Trophoblast cell (in vitro differentiated cells and primary cell): ENCODE data around the gene VPS26C.

Experiments used
- DNase-seq, 2 donors: peaks; one replicate each; pipeline ENCODE4 v3.0.0-alpha.2; 2016
- H2AFZ ChIP-seq: 2 replicates; pipeline ENCODE4 v1.6.1; 2013; ENCODE audit warnings: low read length, moderate library complexity, mild to moderate bottlenecking; ENCODE audit not compliant: insufficient read depth, poor library complexity
- H2AK5ac ChIP-seq: 2 replicates; pipeline ENCODE4 v1.6.1; 2013; ENCODE audit warnings: mild to moderate bottlenecking, low read length
- H2BK120ac ChIP-seq: 2 replicates; pipeline ENCODE4 v1.6.1; 2013; ENCODE audit warnings: low read length, mild to moderate bottlenecking, moderate library complexity; ENCODE audit not compliant: insufficient read depth, poor library complexity
- H2BK12ac ChIP-seq: 2 replicates; pipeline ENCODE4 v1.6.1; 2013; ENCODE audit warnings: mild to moderate bottlenecking, low read length, moderate library complexity
- H2BK5ac ChIP-seq: 2 replicates; pipeline ENCODE4 v1.6.1; 2013; ENCODE audit warnings: low read length, low read depth, moderate library complexity, mild to moderate bottlenecking; ENCODE audit not compliant: poor library complexity
- H3K14ac ChIP-seq: 2 replicates; pipeline ENCODE4 v1.6.1; 2013; ENCODE audit warnings: mild to moderate bottlenecking, low read length
- H3K18ac ChIP-seq: 2 replicates; pipeline ENCODE4 v1.6.1; 2013; ENCODE audit warnings: mild to moderate bottlenecking, low read length
- H3K23ac ChIP-seq: 2 replicates; pipeline ENCODE4 v1.6.1; 2013; ENCODE audit warnings: low read length
- H3K27ac ChIP-seq: 2 replicates; pipeline ENCODE4 v1.5.1; 2013; ENCODE audit warnings: low read depth, mild to moderate bottlenecking, inconsistent platforms, low read length, moderate library complexity
- H3K27me3 ChIP-seq: 2 replicates; pipeline ENCODE4 v1.6.1; 2013; ENCODE audit warnings: inconsistent platforms, mild to moderate bottlenecking, low read length, moderate library complexity; ENCODE audit not compliant: insufficient read depth
- H3K36me3 ChIP-seq, 2 experiments: 1 replicate in 1 of 2; 2 replicates in 1 of 2; pipeline ENCODE4 v1.6.1; 2013; ENCODE audit warnings: low read length in 2 of 2, mild to moderate bottlenecking in 2 of 2, moderate library complexity in 1 of 2; ENCODE audit not compliant: insufficient read depth in 2 of 2, control insufficient read depth in 1 of 2
- H3K4ac ChIP-seq: 2 replicates; pipeline ENCODE4 v1.6.1; 2013; ENCODE audit warnings: low read depth, mild to moderate bottlenecking, low read length, moderate library complexity
- H3K4me1 ChIP-seq, 2 experiments: 1 replicate in 1 of 2; 2 replicates in 1 of 2; pipeline ENCODE4 v1.6.1; 2013; ENCODE audit warnings: low read length in 2 of 2, mild to moderate bottlenecking in 2 of 2, moderate library complexity in 1 of 2; ENCODE audit not compliant: insufficient read depth in 2 of 2, control insufficient read depth in 1 of 2
- H3K4me2 ChIP-seq: 2 replicates; pipeline ENCODE4 v1.6.1; 2013; ENCODE audit warnings: inconsistent platforms, mild to moderate bottlenecking, low read length, moderate library complexity
- H3K4me3 ChIP-seq: 2 replicates; pipeline ENCODE4 v1.5.1; 2013; ENCODE audit warnings: mild to moderate bottlenecking, low read depth, low read length, inconsistent platforms
- H3K79me1 ChIP-seq: one replicate; pipeline ENCODE4 v1.6.1; 2013; ENCODE audit warnings: low read length
- H3K79me2 ChIP-seq: 2 replicates; pipeline ENCODE4 v1.6.1; 2013; ENCODE audit warnings: low read length, mild to moderate bottlenecking; ENCODE audit not compliant: control insufficient read depth, insufficient read depth, poor library complexity
- H3K9ac ChIP-seq: 2 replicates; pipeline ENCODE4 v1.6.1; 2013; ENCODE audit warnings: mild to moderate bottlenecking, low read length
- H3K9me3 ChIP-seq: 2 replicates; pipeline ENCODE4 v1.6.1; 2013; ENCODE audit warnings: low read depth, mild to moderate bottlenecking, control low read depth, inconsistent platforms, low read length; ENCODE audit not compliant: insufficient read depth
- H4K12ac ChIP-seq: 2 replicates; pipeline ENCODE4 v1.6.1; 2013; ENCODE audit warnings: low read depth, mild to moderate bottlenecking, low read length, moderate library complexity
- H4K8ac ChIP-seq: 2 replicates; pipeline ENCODE4 v1.6.1; 2013; ENCODE audit warnings: low read depth, mild to moderate bottlenecking, low read length, moderate library complexity
- H4K91ac ChIP-seq: one replicate; pipeline ENCODE4 v1.6.1; 2013; ENCODE audit warnings: low read depth, mild to moderate bottlenecking, low read length, moderate library complexity
- WGBS: extraction: QIAGEN DNeasy Blood & Tissue Kit; methylation state at CpG from one replicate; pipeline ENCODE4 v1.1.7; 2013; ENCODE audit warnings: missing lambda C conversion rate; ENCODE audit not compliant: insufficient read length, insufficient coverage; ENCODE audit errors: extremely low coverage; 5-methylcytosine and 5-hydroxymethylcytosine counted together

Gene VPS26C

DNA sequence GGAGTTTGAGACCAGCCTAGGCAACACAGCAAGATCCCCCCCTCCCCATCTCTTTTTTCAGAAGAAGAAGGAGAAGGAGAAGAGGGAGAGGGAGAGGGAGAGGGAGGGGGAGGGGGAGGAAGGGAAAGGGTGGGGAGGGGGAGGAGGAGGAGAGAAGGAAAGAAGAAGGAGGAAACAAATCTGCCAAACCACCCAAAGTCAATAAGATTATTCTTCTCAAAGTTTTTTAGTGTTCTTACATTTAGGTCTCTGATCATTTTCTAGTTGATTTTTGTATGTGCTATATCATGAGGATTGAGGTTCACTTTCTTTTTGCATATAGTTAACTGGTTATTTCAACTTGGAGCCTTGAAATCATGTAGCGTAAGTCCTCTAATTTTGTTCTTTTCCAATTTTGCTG lies 56.3 kb downstream of the VPS26C start:
- no peak overlapping the region for H4K8ac ChIP-seq
- H2AK5ac ChIP-seq: no peak overlapping the region
- no peak overlapping the region for H4K12ac ChIP-seq
- no peak overlapping the region for H2BK12ac ChIP-seq
- no peak overlapping the region for H3K18ac ChIP-seq
- H3K14ac ChIP-seq: no peak overlapping the region
- no CpG with 5 or more reads among the region's 1 CpG for WGBS
- peaks cover 4% of the 10 kb centered on the region for H3K9me3 ChIP-seq
- no peak overlapping the region for H3K27ac ChIP-seq
- no peaks in the 10 kb centered on the region for H3K36me3 ChIP-seq
- H3K4ac ChIP-seq: no peak overlapping the region
- H2AFZ ChIP-seq: no peak overlapping the region
- no peak overlapping the region for H3K23ac ChIP-seq
- no peak overlapping the region for H3K4me3 ChIP-seq
- DNase-seq: no peak
- H2BK5ac ChIP-seq: no peak overlapping the region
- H2BK120ac ChIP-seq: no peak overlapping the region
- H3K79me2 ChIP-seq: no peaks in the 10 kb centered on the region
- H3K4me1 ChIP-seq: peaks cover 0 to 3% of the 10 kb centered on the region in 2 experiments
- H4K91ac ChIP-seq: no peak overlapping the region
- H3K9ac ChIP-seq: no peak overlapping the region
- H3K4me2 ChIP-seq: no peak overlapping the region
- no peaks in the 10 kb centered on the region for H3K79me1 ChIP-seq
- H3K27me3 ChIP-seq: no peaks in the 10 kb centered on the region

DNA sequence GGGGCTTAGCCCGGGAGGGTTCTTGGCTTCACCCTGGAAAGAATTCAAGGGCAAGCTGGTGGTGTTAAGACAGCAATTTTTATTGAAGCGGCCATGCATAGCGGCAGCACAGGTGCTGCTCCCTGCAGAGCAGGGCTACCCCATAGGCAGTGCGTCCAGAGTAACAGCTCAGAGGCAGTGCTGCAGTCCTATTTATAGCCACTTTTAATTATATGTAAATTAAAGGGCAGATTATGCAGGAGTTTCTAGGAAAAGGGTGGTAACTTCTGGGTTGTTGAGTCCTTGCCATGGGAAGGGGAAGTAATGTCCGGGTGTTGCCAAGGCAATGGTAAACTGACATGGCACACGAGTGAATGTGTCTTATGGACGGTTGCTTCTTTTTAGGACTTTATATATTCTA lies 57.0 kb downstream of the VPS26C start:
- Histone ChIP-seq H3K79me1 (no peaks in the 10 kb centered on the region), H2BK5ac (no peak overlapping the region), H4K12ac (no peak overlapping the region), H3K18ac (no peak overlapping the region), H4K91ac (no peak overlapping the region), H3K4ac (no peak overlapping the region), H3K4me2 (no peak overlapping the region), H2AK5ac (no peak overlapping the region), H3K4me1 (peaks cover 0 to 3% of the 10 kb centered on the region in 2 experiments), H2BK120ac (no peak overlapping the region), H3K79me2 (no peaks in the 10 kb centered on the region), H3K9me3 (peaks cover 4% of the 10 kb centered on the region), H3K27me3 (no peaks in the 10 kb centered on the region), H3K36me3 (no peaks in the 10 kb centered on the region), H2AFZ (no peak overlapping the region), H3K27ac (no peak overlapping the region), H3K9ac (no peak overlapping the region), H4K8ac (no peak overlapping the region), H2BK12ac (no peak overlapping the region), H3K23ac (no peak overlapping the region), H3K14ac (no peak overlapping the region), H3K4me3 (no peak overlapping the region)
- no CpG with 5 or more reads among the region's 7 CpGs for WGBS
- no peak for DNase-seq

DNA sequence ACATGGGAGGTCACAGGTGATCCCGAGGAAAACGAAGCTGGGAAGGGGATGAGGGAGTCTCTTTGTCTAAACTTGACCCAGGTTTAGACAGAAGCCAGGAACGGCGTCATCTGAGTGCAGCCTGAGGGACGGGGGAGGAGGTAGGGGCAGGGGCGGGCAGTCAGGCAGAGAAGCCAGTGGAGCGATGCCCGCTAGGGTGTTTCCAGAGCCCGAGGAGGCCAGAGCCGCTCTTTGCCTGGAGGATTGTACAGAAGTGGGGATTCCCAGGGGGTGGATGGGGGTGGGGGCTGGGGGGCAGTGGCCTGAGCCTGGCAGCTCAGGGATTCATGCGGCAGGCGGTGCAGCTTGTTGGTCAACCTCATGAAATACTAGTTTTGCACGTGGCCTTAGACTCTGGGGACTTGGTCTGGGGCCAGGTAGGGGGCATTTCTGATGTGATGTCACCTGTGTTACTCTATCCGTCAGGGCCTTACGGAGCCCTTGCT lies 58.4 kb downstream of the VPS26C start:
- peaks cover 4% of the 10 kb centered on the region for H3K9me3 ChIP-seq
- H2BK12ac ChIP-seq: no peak overlapping the region
- no peak overlapping the region for H3K9ac ChIP-seq
- no peak overlapping the region for H3K4me3 ChIP-seq
- no peak overlapping the region for H3K14ac ChIP-seq
- H3K27ac ChIP-seq: no peak overlapping the region
- H3K4me1 ChIP-seq: peaks cover 0 to 3% of the 10 kb centered on the region in 2 experiments
- H3K36me3 ChIP-seq: no peaks in the 10 kb centered on the region
- no peak overlapping the region for H4K8ac ChIP-seq
- H2BK5ac ChIP-seq: no peak overlapping the region
- DNase-seq: no peak
- no peak overlapping the region for H2BK120ac ChIP-seq
- H3K18ac ChIP-seq: no peak overlapping the region
- H2AFZ ChIP-seq: no peak overlapping the region
- H2AK5ac ChIP-seq: no peak overlapping the region
- H3K4ac ChIP-seq: no peak overlapping the region
- H4K91ac ChIP-seq: no peak overlapping the region
- no peaks in the 10 kb centered on the region for H3K79me1 ChIP-seq
- no peaks in the 10 kb centered on the region for H3K27me3 ChIP-seq
- no peak overlapping the region for H3K23ac ChIP-seq
- no peaks in the 10 kb centered on the region for H3K79me2 ChIP-seq
- no CpG with 5 or more reads among the region's 15 CpGs for WGBS
- no peak overlapping the region for H4K12ac ChIP-seq
- H3K4me2 ChIP-seq: no peak overlapping the region

DNA sequence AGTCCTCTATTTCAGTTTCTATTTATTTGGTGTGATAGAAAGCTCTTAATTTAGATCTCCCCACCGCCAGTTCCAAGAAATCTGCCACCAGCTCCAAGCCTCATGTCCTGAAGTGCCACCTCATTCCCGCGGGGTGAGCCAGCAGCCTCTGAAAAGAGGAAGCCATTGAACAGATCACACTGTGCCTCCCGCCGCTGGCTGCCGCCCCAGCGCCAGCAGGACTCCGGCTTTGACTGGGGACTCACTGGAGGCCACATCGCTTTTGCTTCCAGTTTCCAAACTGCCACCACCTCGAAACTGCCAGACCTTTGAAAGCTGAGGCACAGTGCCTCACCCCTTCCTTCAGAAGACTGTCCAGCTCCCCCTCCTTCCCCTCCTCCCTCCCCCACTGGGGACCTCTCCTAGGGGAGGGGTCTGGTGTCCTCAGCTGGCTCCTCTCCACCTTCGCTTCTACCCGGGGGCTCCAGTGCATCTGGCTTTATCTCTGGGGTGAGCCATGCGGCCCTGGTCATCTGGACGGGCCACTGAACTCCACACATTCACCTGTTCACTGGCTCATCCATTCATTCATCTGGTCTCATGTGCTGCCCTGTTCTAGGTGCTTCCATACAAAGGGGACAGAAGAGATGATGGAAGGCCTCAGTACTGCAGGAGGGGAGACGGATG lies 58.9 kb downstream of the VPS26C start:
- Histone ChIP-seq H3K4me3 (no peak overlapping the region), H3K79me2 (no peaks in the 10 kb centered on the region), H2AK5ac (no peak overlapping the region), H3K9me3 (peaks cover 4% of the 10 kb centered on the region), H2BK5ac (no peak overlapping the region), H4K12ac (no peak overlapping the region), H2AFZ (no peak overlapping the region), H3K23ac (no peak overlapping the region), H3K4me2 (no peak overlapping the region), H3K27me3 (no peaks in the 10 kb centered on the region), H3K27ac (no peak overlapping the region), H4K91ac (no peak overlapping the region), H4K8ac (no peak overlapping the region), H3K18ac (no peak overlapping the region), H3K4ac (no peak overlapping the region), H2BK120ac (no peak overlapping the region), H3K9ac (no peak overlapping the region), H3K14ac (no peak overlapping the region), H3K4me1 (peaks cover 0 to 3% of the 10 kb centered on the region in 2 experiments), H3K79me1 (no peaks in the 10 kb centered on the region), H2BK12ac (no peak overlapping the region), H3K36me3 (peaks cover 0 to 1% of the 10 kb centered on the region in 2 experiments)
- DNase-seq: peak; percentile 18 to 34
- no CpG with 5 or more reads among the region's 15 CpGs for WGBS
